ENCODE results near the gene PRKCA.

Gene PRKCA

DNA sequence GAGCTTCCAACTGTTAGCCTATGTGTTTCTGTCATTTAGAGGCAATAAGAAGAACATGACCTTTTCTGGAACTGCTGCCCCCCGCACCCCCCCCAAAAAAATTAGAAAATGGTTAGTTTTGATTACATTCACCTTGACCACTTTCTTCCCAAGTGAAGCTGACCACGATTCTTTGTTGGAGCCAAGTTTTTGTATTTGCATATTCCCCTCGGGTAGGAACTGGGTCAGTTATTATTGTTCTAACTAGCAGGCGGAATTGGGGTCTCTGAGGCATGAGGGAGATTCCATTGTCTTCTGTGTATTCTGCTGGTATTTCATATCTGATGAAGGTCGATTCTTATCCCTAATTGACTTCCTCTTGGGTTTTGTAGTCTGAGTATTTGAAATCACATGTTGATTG, 231.6 kb downstream of the PRKCA start:
- TF ChIP-seq, protein P1, sequence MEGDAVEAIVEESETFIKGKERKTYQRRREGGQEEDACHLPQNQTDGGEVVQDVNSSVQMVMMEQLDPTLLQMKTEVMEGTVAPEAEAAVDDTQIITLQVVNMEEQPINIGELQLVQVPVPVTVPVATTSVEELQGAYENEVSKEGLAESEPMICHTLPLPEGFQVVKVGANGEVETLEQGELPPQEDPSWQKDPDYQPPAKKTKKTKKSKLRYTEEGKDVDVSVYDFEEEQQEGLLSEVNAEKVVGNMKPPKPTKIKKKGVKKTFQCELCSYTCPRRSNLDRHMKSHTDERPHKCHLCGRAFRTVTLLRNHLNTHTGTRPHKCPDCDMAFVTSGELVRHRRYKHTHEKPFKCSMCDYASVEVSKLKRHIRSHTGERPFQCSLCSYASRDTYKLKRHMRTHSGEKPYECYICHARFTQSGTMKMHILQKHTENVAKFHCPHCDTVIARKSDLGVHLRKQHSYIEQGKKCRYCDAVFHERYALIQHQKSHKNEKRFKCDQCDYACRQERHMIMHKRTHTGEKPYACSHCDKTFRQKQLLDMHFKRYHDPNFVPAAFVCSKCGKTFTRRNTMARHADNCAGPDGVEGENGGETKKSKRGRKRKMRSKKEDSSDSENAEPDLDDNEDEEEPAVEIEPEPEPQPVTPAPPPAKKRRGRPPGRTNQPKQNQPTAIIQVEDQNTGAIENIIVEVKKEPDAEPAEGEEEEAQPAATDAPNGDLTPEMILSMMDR (IDR thresholded peaks at IDR 0.05; ENCODE audit: low read depth, low read length) = no peak
- no peak overlapping the region for H3K4me3 ChIP-seq (ENCODE audit: low read depth, low read length)

DNA sequence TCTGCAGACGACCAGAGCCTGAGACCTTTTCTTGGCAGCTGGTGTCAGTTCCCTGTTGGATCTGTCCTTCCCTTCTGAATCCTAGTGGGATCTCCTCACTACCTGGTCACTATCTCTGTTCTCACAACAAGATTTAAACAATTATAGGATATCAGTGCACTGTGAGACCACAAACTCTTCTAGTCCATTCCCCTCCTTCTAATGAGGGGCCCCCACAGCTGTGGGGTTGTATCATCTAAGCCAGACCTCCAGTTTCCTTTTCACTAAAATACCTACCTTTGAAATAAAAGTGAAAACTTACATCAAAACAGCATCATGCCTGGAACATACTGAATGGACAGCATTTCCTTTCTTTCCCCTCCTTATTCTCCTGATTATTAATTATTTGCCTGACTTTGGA, 233.2 kb downstream of the PRKCA start:
- no peak overlapping the region for H3K4me3 ChIP-seq (ENCODE audit: low read depth, low read length)
- TF ChIP-seq, protein P1 (IDR thresholded peaks at IDR 0.05; ENCODE audit: low read depth, low read length) = no peak

DNA sequence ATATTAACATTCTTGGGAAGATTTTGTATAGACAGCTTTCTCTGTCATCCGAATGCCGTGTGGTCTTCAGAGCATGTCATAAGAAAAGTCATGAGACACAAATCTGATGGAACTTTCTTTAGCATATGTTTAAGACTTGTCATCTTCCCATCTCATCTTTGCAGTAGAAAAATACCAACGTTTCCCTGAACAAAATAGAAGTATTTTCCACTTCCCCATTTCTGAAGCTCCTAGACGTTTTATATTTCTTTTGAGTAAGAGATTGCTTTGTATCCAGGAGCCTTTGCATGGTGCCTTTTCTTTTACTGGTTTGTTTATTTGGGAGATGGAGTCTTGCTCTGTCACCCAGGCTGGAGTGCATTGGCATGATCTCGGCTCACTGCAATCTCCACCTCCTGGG, 235.1 kb downstream of the PRKCA start:
- no peak overlapping the region for H3K4me3 ChIP-seq (ENCODE audit: low read depth, low read length)
- TF ChIP-seq, protein P1 (IDR thresholded peaks at IDR 0.05; ENCODE audit: low read depth, low read length) = no peak

DNA sequence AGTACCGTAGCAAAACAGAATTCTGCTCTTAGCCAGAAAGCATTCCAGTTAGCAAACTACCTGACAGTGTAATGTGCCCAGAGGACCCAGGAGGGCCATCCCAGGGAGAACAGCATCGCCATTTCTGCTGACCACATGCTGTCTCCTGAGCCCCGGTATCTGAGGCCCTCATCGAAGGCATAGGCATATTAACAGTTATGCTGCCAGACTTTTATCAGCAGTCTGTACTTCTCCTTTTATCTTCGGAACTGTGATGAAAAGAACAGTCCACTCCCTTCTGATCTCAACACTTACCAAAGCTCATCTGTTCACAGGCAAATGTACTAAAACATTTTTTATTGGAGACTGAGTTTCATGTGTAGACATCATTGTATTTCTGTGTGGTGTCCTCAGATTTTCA, 236.4 kb downstream of the PRKCA start:
- TF ChIP-seq, protein P1 (IDR thresholded peaks at IDR 0.05; ENCODE audit: low read depth, low read length) = no peak
- H3K4me3 ChIP-seq (ENCODE audit: low read depth, low read length) = no peak overlapping the region

DNA sequence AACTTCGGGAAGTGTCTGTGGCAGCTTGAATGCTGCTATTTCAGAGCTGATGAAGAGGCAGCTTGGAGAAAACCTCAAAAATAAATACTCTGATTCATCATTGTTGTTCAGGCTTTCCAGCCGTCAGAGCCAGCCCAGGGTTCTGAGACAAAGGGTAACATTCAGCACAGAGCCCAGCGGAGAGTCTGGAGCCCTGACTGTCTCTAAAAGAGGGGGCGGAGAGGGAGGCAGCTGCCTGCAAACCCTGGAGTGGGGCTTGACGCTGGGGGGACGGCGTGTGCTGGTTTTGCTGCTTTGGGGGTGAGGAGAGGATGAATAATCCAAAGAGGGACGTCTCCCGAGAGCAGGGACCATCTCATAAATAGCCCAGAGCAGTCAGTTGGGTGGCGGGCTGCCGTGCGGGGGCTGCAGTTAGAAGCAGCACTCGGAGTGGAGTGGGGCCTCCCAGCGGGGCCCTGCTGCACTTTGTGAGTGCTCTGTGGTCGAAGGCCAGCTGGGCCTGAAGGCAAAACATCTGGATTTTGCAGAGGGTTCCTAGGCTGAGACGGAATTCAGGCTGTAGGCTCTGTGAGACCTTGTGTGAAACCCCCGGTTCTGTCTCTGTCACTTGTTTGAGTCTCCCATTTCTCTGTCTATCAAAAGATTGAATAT, 237.8 kb downstream of the PRKCA start:
- TF ChIP-seq, protein P1 (IDR thresholded peaks at IDR 0.05; ENCODE audit: low read depth, low read length) = no peak
- peak overlapping the region; percentile 41 for H3K4me3 ChIP-seq (ENCODE audit: low read depth, low read length)

DNA sequence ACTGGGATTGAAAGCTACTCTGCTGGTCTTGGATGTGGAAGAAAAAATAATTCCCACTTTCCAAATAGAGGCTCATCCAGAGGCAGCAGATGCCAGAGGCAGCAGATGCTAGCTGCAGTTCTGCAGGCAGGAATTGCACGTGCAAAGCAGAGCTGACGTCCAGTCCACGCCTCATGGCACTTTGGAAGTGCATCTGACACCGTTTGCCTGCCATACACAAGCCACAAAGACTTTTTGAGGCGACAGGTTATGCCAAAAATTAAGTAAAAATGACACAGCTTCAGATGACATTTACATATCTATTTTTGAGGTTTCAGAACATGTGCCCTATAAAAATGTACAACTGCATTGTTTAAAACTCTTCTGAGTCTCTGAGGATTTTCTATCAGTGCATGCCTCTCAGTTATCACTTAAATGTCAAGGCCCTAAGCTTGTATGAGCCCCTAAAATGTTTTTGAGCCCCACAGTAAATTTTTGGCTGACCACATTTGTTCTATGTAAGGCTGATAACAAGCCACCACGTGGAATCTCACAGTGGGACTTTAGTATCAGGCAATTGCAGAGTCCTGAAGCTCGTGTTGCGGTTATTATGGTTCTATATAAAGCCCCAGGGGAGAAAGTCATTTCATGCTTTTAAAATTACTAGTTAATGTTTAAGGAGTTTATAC, 239.2 kb downstream of the PRKCA start:
- H3K4me3 ChIP-seq (ENCODE audit: low read depth, low read length) = no peak overlapping the region

More for the DNA sequence above, 239.2 kb downstream of the PRKCA start:
- TF ChIP-seq, protein P1 (IDR thresholded peaks at IDR 0.05; ENCODE audit: low read depth, low read length) = no peak

Measured in WI38 (cell line).